Measurements from ENCODE around the gene GABRD.

The GABRD gene

DNA sequence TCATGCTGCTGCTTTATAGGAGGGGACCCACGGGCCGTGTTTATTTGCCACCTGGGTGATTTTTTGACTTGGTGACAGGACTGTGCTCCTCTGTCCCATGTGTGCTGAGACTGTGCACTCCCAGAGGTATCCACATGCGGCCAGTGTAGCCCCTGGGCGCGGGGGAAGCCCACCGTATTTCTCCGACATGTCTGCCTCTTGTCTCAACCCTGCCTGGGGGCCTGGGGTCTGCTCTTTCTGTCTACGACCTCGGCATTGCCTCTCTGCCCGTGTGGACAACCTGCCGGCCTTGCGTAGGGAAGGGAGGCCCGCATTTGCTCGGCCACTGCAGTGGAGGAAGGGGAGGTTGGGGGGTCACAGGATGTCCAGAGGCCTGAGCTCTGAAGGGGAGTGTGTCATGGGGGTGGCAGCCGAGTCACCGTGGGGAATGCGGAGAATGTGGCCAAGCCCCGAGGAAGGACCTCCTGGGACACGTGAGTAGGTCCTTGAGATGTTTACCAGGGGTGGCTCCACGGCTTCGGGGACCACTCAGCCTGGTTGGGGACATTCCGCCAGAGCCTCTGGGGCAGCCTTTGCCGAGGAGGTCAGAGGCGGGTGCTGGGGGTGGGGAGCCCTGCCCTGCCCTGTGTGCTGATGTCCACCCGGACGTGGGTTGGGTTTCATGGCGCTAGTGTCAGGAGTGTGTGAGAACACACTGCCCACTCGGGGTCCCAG lies 42.1 kb downstream of the GABRD start:
- in situ Hi-C loops (cut with HindIII; ENCODE audit: low pct_ligation_motif_present, low pct_unique_long_range_greater_than_20kb, low sequenced_read_pairs) = no loop called here
- DNase-seq = no peak

DNA sequence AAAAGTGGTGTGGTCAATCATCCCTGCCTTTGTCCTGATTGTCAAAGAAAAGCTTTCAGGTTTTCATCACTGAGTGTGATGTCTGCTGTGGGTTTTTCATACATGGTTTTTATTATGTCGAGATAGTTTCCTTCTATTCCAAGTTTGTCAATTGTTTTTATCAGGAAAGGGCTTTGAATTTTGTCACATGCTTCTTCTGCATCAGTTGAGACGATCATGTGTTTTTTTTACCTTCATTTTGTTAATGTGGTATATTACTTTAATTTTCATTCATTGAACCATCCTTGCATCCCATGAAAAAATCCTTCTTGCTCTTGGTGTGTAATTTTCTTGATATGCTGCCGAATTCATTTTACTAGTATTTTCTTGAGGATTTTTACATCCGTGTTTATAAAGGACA lies 46.6 kb downstream of the GABRD start:
- DNase-seq = no peak

DNA sequence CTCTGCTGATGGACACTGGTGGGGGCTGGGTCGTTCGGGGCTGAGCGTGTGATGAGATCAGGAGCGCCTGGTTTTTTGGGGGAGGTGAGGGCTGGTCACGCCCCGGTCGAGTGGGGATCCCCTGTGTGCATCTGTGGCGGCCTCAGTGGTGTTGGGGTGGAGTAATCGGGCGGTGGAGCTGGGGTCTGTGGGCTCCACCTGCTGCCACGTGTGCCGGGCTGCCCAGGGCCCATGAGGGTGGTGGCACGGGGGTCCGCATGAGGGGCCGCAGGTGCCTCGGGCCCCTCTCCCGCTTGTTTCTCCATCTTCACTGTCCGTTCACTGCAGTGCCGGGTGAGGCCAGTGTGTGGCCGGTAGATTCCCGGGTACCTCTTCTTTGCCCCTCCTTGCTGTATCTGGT lies 48.2 kb downstream of the GABRD start:
- no peak for DNase-seq
- in situ Hi-C loops (cut with HindIII; ENCODE audit: low pct_ligation_motif_present, low pct_unique_long_range_greater_than_20kb, low sequenced_read_pairs) = no loop called here

More for the DNA sequence above, 46.6 kb downstream of the GABRD start:
- in situ Hi-C loops (cut with HindIII; ENCODE audit: low pct_ligation_motif_present, low pct_unique_long_range_greater_than_20kb, low sequenced_read_pairs) = no loop called here

DNA sequence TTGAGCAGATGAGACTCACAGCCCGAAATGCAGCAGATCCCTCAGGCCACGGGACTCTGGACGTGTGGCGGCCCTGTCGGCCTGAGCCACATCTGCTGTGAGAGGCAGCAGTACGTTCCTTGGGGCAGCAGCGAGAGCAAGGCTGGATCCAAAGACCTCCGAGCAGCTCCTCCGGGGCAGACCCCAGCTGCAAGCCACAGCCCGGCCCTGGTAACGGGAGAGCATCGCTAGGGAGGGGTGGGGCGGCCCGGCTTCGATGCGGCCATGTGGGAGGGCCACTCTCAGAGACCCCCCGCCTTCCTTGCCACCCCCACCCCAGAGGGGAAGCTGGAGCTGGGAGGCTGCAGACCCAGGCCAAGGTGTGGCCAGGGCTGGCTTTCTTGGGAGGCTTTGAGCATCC lies 48.8 kb downstream of the GABRD start:
- no peak for DNase-seq
- in situ Hi-C loops (cut with HindIII; ENCODE audit: low pct_ligation_motif_present, low pct_unique_long_range_greater_than_20kb, low sequenced_read_pairs) = no loop called here

DNA sequence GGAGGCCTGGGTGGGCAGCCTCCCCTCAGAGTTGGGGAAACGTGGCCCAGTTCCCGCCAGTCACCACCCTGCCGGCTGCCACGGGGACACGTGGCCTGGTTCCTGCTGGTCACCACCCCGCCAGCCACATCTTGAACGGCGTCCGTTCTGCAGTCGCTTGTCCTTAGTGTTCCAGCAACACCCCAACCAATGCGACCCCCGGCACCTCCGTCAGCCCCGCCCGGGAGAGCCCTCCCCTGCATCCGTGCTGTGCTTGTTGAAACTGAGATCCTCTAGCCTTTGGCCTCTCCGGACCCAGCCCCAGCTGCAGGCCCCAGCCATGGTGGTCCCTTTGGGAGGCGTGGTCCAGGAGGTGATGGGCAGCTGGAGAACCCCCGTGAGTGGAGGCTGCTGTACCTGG lies 49.8 kb downstream of the GABRD start:
- no peak for DNase-seq
- in situ Hi-C loops (cut with HindIII; ENCODE audit: low pct_ligation_motif_present, low pct_unique_long_range_greater_than_20kb, low sequenced_read_pairs) = no loop called here

DNA sequence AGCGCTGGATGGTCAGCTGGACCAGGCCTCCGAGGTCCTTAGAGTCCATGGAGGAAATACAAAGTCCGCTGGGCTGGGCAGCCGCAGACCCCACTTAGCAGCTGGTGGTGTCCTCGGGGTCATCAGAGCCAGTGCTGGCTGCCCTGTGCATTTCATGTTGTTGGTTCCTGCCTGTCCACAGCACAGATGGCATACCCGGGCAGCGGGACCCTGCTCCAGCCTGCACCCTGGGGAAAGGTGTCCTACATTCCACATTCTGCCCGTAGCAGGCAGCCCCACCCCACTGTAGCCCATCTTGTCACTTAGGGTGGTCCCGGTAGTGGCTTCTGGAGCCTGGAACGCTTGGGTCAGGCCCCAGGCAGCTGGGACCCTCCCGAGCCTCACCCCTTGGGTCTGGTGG lies 50.9 kb downstream of the GABRD start:
- in situ Hi-C loops (cut with HindIII; ENCODE audit: low pct_ligation_motif_present, low pct_unique_long_range_greater_than_20kb, low sequenced_read_pairs) = no loop called here
- no peak for DNase-seq

DNA sequence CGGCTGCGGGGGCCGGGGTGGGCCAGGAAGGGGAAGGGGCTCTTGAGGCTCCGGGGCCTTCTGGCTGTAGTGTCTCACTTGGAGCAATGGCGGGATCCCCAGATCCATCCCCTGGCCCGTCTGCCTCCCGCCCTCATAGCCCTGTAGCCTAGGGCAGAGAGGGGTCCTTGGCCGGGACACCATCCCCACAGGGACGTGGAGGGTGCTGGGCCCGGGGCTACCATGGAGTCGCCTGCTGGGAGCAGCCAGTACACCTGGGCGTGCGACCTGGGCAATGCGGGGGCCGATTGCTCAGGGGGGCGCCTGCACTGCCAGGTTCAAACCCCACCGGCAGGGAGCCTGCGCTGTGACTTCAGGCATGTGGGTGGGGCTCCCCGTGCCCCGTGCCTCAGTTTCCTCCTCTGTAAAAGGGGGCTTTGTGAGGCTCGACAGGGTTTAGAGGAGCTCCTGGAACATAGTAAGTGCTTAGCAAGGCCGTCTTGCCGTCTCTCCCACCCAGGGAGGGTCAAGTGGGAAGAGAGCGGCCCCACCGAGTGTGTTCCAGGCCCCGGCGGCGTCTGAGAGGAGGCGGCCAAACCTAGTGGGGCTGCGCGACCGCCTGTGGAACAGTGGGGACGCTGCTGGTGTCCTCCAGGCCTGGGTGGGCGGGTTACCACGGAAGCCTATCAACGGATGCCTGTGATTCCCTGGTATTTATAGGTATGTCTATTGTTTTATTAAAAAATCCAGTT lies 51.8 kb downstream of the GABRD start:
- DNase-seq = no peak
- in situ Hi-C loops (cut with HindIII; ENCODE audit: low pct_ligation_motif_present, low pct_unique_long_range_greater_than_20kb, low sequenced_read_pairs) = no loop called here

DNA sequence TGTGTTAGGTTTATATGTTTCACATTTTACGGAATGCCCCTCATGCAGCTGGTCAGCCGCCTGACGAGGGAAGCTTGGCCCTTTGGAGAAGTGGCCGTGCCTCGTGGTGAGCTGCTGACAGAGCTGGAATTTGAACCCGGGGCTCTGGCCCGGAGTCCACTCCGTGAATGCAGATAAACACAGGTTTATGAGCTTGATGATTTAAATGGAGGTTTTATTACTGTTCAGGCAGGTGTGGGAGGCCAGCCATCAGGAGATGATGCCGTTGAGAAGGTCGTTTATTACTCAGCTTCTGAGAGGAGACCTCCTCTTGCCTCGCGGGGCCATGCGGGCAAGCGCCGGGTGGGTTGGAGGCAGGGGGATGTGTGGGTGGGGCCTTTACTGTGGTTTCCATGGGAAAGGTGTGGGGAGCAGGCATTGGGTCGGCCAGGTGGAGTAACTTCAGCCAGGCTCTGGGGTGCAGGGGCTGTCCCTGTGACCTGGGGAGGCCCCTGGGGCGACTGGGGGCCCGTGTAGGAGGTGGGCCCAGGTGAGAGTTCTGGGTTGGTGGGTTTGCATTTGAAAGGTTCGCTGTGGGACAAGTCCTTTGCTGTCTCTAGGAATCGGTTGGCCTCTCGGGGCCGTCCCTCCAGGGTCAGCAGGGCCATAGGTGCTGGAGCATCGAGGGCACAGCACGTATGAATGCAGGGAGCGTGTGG lies 53.1 kb downstream of the GABRD start:
- in situ Hi-C loops (cut with HindIII; ENCODE audit: low pct_ligation_motif_present, low pct_unique_long_range_greater_than_20kb, low sequenced_read_pairs) = no loop called here
- DNase-seq = no peak

DNA sequence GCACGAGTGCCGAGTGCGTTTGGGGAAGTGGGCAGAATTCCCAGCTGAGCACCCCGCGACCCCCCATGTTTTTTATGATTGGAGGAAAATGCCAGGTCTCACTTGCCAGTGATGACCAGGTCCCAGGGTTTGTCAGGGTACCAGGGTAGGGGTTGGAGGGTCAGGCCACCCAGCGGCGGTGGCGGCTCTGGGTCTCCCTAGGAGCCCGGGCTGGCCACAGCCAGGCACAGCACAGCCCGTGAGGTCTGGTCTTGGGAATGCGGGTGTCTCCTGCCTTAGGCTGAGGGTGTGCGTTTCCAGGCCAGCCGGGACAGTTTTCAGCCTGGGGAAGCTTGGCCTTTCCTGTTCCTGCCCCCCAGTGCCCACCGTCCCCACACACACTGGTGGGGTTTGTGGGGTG lies 53.7 kb downstream of the GABRD start:
- in situ Hi-C loops (cut with HindIII; ENCODE audit: low pct_ligation_motif_present, low pct_unique_long_range_greater_than_20kb, low sequenced_read_pairs) = no loop called here
- no peak for DNase-seq

DNA sequence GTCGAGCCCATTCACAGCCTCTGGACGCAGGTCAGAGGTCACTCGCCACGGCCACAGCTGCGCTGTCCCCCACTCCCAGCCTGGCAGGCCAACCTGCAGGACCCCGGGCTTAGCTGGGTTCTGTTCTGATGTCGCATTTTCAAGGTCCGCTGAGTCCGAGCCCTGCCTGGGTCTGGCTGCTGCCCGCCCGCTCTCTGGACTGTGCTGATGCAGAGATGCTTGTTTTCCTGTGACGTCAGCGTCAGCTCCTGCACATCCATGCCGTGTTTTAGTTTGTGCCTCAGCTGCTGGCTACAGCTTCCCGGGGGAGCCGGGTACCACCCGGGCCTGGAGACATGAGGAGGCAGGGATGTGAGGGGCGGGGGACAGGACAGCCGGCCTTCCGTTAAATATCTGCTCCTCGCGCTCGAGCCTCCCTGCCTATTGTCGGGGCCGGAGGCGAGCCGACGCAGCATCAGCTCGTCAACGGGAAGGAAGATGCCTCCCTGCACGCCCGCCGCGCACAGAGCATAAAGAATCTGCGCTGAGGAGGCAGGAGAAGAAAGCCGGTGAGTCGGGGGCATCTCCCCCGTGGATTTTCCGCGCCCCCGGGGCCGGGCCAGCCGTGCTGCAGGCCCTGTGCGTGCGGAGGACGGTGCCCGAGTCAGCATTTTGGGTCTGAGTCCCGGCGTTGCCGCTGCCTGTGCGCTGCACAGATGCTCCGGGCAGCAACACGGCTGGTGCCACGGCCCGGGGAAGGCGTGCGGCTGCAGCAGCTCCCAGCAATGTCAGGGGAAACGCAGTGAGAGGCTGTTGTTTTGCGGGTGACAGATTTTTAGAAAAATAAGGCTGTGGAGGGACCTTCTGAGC lies 54.5 kb downstream of the GABRD start:
- DNase-seq = no peak
- in situ Hi-C loops (cut with HindIII; ENCODE audit: low pct_ligation_motif_present, low pct_unique_long_range_greater_than_20kb, low sequenced_read_pairs) = no loop called here

DNA sequence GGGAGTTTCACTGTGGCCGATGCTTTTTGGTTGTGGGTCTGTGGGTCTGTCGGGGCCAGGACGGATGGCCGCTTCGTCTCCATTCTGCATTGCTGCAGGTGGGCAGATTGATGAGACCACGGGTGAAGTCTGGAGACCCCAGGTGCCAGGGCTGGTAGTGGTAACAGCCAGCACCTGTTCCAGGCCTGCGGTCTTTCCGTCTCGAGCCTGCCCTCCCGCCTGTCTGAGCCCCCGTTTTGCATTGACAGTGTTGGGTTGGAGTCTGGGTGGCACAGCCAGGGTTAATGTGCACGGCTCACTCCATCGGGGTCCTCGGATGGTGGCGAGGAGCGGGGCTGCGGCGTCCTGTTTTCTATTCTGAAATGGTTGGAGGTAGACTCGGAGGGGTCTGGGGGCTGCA lies 55.3 kb downstream of the GABRD start:
- in situ Hi-C loops (cut with HindIII; ENCODE audit: low pct_ligation_motif_present, low pct_unique_long_range_greater_than_20kb, low sequenced_read_pairs) = no loop called here

DNA sequence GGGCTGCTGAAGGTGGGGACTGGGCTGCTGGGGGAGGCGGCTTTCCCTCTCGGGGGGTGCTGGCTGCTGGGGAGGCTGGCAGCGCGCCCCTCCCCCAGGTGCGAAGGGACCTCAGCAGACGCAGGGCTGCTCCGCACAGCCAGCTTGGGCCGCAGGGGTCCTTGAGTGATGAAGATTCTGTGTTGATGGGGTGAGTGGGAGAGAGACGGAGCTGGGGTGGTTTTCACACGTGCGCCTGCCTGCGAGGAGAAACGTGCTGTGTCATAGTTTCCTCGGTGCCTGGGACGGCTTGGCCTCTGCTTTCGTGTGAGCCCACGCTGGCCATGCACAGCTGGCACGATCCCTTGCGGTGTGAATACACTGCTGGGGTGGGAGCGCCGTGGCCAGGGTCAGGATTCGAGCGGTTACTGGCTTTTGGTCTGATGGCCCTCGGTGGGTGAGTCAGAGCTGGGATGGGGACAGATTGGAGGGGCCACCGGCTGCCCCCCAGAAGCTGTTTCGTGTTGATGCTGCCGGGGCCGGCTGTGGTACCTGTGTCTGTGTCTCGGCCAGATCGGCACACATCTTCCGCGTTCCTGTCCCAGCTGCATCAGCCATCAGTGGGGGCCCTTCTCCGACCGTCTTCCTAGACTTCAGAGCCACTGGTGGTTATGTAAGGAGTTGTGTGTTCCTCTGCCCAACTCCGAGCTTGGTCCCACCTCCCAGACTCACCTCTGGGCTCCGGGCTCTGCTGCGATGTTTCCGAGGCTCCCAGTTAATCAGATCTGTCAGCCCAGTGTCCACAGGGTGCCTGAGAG lies 56.0 kb downstream of the GABRD start:
- DNase-seq = no peak
- in situ Hi-C loops (cut with HindIII; ENCODE audit: low pct_ligation_motif_present, low pct_unique_long_range_greater_than_20kb, low sequenced_read_pairs) = no loop called here

More for the DNA sequence above, 55.3 kb downstream of the GABRD start:
- no peak for DNase-seq

DNA sequence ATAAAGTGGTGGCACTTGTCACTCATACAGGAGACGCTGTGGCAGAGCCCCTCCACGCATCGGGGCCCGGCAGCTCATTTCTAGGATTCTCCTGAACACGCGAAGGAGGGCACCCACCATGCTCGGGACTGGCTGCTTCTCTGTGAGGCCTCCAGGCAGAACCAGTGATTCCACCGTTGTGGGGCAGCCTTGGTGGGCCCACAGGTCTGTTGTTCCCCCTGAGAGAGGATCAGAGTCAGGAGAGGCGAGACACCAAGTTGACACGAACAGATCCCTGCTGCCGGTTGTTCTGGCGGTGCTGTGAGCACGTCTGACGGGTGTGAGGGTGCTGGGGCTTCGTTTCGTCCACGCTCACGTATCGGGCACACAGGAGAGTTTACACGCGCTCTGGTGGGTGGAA lies 57.7 kb downstream of the GABRD start:
- no peak for DNase-seq
- in situ Hi-C loops (cut with HindIII; ENCODE audit: low pct_ligation_motif_present, low pct_unique_long_range_greater_than_20kb, low sequenced_read_pairs) = no loop called here

DNA sequence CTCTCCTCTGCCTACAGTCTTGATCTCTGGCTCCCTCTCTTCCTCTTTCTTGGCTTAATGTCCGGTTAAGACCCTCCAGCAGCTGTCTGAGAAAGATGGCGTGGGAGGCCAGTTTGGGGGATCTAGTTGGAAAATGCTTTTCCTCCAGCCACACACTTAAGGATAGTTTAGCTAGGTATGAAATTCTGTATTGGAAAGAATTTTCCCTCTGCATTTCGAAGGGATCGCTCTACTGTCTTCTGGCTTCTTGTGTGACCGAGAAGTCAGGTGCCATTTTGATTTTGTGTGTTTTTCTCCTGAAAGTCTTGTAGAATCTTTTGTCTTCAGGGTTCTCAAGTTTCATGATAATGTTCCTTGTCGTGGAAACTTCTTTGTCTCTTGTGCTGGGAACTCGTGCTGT lies 59.0 kb downstream of the GABRD start:
- in situ Hi-C loops (cut with HindIII; ENCODE audit: low pct_ligation_motif_present, low pct_unique_long_range_greater_than_20kb, low sequenced_read_pairs) = no loop called here

DNA sequence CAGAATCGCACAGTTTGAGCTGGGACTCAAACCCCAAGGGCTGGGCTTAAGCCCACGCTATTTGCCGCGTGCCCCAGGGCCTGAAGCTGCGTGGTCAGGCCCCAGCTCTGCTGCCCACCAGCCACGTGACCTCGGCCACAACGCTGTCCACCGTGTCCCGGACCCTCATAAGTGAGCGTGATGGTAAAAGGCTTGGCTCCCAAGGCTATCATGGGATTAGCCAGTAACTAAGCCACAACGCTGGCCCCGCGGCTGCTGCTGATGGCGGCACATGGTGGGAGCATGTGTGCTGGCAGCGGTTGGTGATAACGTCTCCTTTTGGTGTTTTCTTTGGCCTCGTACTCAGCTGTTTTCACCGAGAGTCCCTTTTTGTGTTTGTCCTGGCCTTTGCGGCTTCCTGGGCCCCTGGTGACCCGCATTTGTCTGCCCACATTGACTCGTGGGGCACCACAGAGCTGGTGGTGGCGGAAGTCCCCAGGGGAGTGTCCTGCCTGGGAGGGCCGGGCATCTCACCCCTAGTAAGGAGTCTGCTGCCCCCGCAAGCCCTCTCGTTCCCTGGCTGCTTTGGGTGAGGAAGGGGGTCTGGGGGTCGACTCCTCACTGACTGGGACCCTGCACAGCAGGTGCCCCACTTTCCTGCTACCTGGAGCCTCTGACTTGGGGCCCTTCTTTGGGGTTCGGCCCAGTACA lies 60.4 kb downstream of the GABRD start:
- in situ Hi-C loops (cut with HindIII; ENCODE audit: low pct_ligation_motif_present, low pct_unique_long_range_greater_than_20kb, low sequenced_read_pairs) = no loop called here
- DNase-seq = no peak

More for the DNA sequence above, 59.0 kb downstream of the GABRD start:
- no peak for DNase-seq

DNA sequence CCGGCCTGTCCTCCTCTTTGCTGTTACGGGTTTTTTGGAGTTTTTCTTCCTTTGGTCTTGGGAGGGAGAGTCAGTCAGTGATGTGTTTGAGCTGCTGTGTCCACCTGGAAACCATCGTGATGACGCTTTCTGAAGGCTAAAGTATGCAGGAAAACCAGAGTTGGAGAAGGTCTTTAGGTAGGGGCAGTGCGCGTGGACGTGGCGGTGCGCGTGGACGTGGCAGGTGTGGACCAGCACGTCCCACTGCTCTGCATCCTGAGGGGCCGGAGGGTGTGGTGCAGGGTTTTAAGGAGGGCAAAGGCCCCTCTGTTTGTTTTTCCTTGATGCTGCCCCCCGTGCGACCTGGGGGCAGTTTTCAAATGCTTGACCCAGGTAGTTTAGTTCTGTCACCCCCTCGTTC lies 61.0 kb downstream of the GABRD start:
- no peak for DNase-seq
- in situ Hi-C loops (cut with HindIII; ENCODE audit: low pct_ligation_motif_present, low pct_unique_long_range_greater_than_20kb, low sequenced_read_pairs) = no loop called here
